ENCODE results near the gene KCTD15.

DNA sequence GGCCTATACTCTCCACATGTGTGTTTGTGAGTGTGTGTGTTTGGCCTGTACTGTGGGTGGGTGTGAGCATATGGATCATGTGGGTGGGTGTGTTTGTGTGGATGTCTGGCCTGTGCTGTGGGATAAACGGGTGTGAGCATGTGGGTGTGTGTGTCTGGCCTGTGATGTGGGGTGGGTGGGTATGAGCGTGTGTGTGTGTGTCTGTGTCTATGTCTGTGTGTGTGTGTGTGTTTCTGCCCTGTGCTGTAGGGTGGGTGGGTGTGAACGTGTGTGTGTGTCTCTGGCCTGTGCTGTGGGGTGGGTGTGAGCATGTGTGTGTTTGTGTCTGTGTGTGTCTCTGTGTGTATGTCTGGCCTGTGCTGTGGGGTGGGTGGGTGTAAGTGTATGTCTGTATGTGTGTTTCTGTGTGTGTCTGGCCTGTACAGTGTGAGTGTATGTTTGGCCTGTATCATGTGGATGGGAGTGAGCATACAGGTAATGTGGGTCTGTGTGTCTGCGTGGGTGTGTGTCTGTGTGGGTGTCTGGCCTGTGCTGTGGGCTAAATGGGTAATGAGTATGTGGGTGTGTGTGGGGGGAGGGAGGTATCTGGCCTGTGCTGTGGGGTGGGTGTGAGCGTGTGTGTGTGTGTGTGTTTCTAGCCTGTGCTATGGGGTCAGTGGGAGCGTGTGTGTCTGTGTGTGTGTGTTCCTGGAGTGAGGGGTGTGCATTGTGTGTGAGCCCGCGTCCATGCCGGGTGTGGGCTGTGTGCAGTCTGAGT is 20.8 kb upstream of the KCTD15 start:
- TF ChIP-seq EP300 (IDR thresholded peaks at IDR 0.05; ENCODE audit: borderline replicate concordance) (no peak), ZBTB7A (IDR thresholded peaks at IDR 0.05; ENCODE audit: low read depth) (no peak), CREB1 (IDR thresholded peaks at IDR 0.05; ENCODE audit: low read depth) (no peak), RAD21 (IDR thresholded peaks at IDR 0.05; ENCODE audit: low read depth) (no peak), YY1 (IDR thresholded peaks at IDR 0.05; ENCODE audit: low read depth) (no peak), NFIC (IDR thresholded peaks at IDR 0.05) (no peak), TCF12 (IDR thresholded peaks at IDR 0.05; ENCODE audit: low read depth) (no peak), FOXM1 (IDR thresholded peaks at IDR 0.05; ENCODE audit: borderline replicate concordance, low read depth) (no peak), TAF1 (IDR thresholded peaks at IDR 0.05; ENCODE audit: low read depth) (no peak), CEBPB (IDR thresholded peaks at IDR 0.05) (no peak), TEAD4 (IDR thresholded peaks at IDR 0.05) (no peak)
- TF ChIP-seq, protein P1, sequence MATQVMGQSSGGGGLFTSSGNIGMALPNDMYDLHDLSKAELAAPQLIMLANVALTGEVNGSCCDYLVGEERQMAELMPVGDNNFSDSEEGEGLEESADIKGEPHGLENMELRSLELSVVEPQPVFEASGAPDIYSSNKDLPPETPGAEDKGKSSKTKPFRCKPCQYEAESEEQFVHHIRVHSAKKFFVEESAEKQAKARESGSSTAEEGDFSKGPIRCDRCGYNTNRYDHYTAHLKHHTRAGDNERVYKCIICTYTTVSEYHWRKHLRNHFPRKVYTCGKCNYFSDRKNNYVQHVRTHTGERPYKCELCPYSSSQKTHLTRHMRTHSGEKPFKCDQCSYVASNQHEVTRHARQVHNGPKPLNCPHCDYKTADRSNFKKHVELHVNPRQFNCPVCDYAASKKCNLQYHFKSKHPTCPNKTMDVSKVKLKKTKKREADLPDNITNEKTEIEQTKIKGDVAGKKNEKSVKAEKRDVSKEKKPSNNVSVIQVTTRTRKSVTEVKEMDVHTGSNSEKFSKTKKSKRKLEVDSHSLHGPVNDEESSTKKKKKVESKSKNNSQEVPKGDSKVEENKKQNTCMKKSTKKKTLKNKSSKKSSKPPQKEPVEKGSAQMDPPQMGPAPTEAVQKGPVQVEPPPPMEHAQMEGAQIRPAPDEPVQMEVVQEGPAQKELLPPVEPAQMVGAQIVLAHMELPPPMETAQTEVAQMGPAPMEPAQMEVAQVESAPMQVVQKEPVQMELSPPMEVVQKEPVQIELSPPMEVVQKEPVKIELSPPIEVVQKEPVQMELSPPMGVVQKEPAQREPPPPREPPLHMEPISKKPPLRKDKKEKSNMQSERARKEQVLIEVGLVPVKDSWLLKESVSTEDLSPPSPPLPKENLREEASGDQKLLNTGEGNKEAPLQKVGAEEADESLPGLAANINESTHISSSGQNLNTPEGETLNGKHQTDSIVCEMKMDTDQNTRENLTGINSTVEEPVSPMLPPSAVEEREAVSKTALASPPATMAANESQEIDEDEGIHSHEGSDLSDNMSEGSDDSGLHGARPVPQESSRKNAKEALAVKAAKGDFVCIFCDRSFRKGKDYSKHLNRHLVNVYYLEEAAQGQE (IDR thresholded peaks at IDR 0.05; ENCODE audit: low read depth) = no peak
- TF ChIP-seq, protein P2, sequence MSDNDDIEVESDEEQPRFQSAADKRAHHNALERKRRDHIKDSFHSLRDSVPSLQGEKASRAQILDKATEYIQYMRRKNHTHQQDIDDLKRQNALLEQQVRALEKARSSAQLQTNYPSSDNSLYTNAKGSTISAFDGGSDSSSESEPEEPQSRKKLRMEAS (IDR thresholded peaks at IDR 0.05) = no peak
